ENCODE results near the gene PVALEF. TPM values are rescaled to one million over a fixed set of nuclear protein-coding genes. Genes with fewer than 3 reads are reported as not detected.

PVALEF gene
- total RNA-seq, 1 donor, result not detected

- Histone ChIP-seq H3K4me2 (ENCODE audit: insufficient read depth, low read length) (no peak overlapping the region), H3K4me1 (ENCODE audit: insufficient read depth, low read length) (no peaks in the 10 kb centered on the region), H3K27me3 (ENCODE audit: insufficient read depth, low read length) (no peaks in the 10 kb centered on the region), H3K9me3 (ENCODE audit: low read depth, low read length) (no peaks in the 10 kb centered on the region), H3K27ac (ENCODE audit: low read depth, low read length) (no peak overlapping the region), H3K79me2 (ENCODE audit: insufficient read depth, low read length) (no peaks in the 10 kb centered on the region), H3K4me3 (ENCODE audit: insufficient read depth, low read length) (no peak overlapping the region), H2AFZ (ENCODE audit: low read length) (no peak overlapping the region), H4K20me1 (ENCODE audit: insufficient read depth, low read length) (no peaks in the 10 kb centered on the region), H3K36me3 (ENCODE audit: insufficient read depth, low read length) (no peaks in the 10 kb centered on the region)
- TF ChIP-seq CTCF (IDR thresholded peaks at IDR 0.05; ENCODE audit: extremely low read depth, low read depth, low read length), result no peak
- DNase-seq (ENCODE audit: insufficient read length, low spot score, missing footprints), result no peak
Measured at GRCh38 chr17:81190591-81190990, 25.3 kb downstream of the PVALEF start.

- Histone ChIP-seq H2AFZ (ENCODE audit: low read length) (no peak overlapping the region), H3K36me3 (ENCODE audit: insufficient read depth, low read length) (no peaks in the 10 kb centered on the region), H4K20me1 (ENCODE audit: insufficient read depth, low read length) (no peaks in the 10 kb centered on the region), H3K27ac (ENCODE audit: low read depth, low read length) (no peak overlapping the region), H3K4me1 (ENCODE audit: insufficient read depth, low read length) (no peaks in the 10 kb centered on the region), H3K4me3 (ENCODE audit: insufficient read depth, low read length) (no peak overlapping the region), H3K27me3 (ENCODE audit: insufficient read depth, low read length) (no peaks in the 10 kb centered on the region), H3K79me2 (ENCODE audit: insufficient read depth, low read length) (no peaks in the 10 kb centered on the region), H3K4me2 (ENCODE audit: insufficient read depth, low read length) (no peak overlapping the region), H3K9me3 (ENCODE audit: low read depth, low read length) (no peaks in the 10 kb centered on the region)
- DNase-seq (ENCODE audit: insufficient read length, low spot score, missing footprints), result no peak
- no peak for TF ChIP-seq CTCF (IDR thresholded peaks at IDR 0.05; ENCODE audit: extremely low read depth, low read depth, low read length)
Measured at GRCh38 chr17:81191116-81191515, 25.8 kb downstream of the PVALEF start.

- Histone ChIP-seq H3K36me3 (ENCODE audit: insufficient read depth, low read length) (no peaks in the 10 kb centered on the region), H3K4me2 (ENCODE audit: insufficient read depth, low read length) (no peak overlapping the region), H3K4me3 (ENCODE audit: insufficient read depth, low read length) (no peak overlapping the region), H3K79me2 (ENCODE audit: insufficient read depth, low read length) (no peaks in the 10 kb centered on the region), H3K9me3 (ENCODE audit: low read depth, low read length) (no peaks in the 10 kb centered on the region), H3K4me1 (ENCODE audit: insufficient read depth, low read length) (no peaks in the 10 kb centered on the region), H2AFZ (ENCODE audit: low read length) (no peak overlapping the region), H3K27me3 (ENCODE audit: insufficient read depth, low read length) (no peaks in the 10 kb centered on the region), H4K20me1 (ENCODE audit: insufficient read depth, low read length) (no peaks in the 10 kb centered on the region), H3K27ac (ENCODE audit: low read depth, low read length) (no peak overlapping the region)
- no peak for TF ChIP-seq CTCF (IDR thresholded peaks at IDR 0.05; ENCODE audit: extremely low read depth, low read depth, low read length)
- DNase-seq (ENCODE audit: insufficient read length, low spot score, missing footprints), result no peak
Measured at GRCh38 chr17:81191646-81192045, 26.3 kb downstream of the PVALEF start.

- TF ChIP-seq CTCF (IDR thresholded peaks at IDR 0.05; ENCODE audit: extremely low read depth, low read depth, low read length), result no peak
- no peaks in the 10 kb centered on the region for H3K4me1 ChIP-seq (ENCODE audit: insufficient read depth, low read length)
- DNase-seq (ENCODE audit: insufficient read length, low spot score, missing footprints), result no peak
- no peak overlapping the region for H2AFZ ChIP-seq (ENCODE audit: low read length)
- H3K27me3 ChIP-seq (ENCODE audit: insufficient read depth, low read length), result no peaks in the 10 kb centered on the region
- H3K4me2 ChIP-seq (ENCODE audit: insufficient read depth, low read length), result no peak overlapping the region
- no peak overlapping the region for H3K27ac ChIP-seq (ENCODE audit: low read depth, low read length)
- no peaks in the 10 kb centered on the region for H4K20me1 ChIP-seq (ENCODE audit: insufficient read depth, low read length)
- H3K79me2 ChIP-seq (ENCODE audit: insufficient read depth, low read length), result no peaks in the 10 kb centered on the region
- no peak overlapping the region for H3K4me3 ChIP-seq (ENCODE audit: insufficient read depth, low read length)
- H3K36me3 ChIP-seq (ENCODE audit: insufficient read depth, low read length), result no peaks in the 10 kb centered on the region
- H3K9me3 ChIP-seq (ENCODE audit: low read depth, low read length), result no peaks in the 10 kb centered on the region
Measured at GRCh38 chr17:81192386-81193050, 27.2 kb downstream of the PVALEF start.
